Stimulated activated CD4-positive, alpha-beta T cell treated with anti-CD3 and anti-CD28 coated beads, Interleukin-1b, Interleukin-23, amount 100 ng/mL, for 1 hour (primary cell): ENCODE results near the gene MYF6.

Source experiments
- DNase-seq, 2 donors: peaks; one replicate each; pipeline ENCODE4 v3.0.0-alpha.2; 2020; ENCODE audit warnings: low read depth in 2 of 2

Gene MYF6

DNA sequence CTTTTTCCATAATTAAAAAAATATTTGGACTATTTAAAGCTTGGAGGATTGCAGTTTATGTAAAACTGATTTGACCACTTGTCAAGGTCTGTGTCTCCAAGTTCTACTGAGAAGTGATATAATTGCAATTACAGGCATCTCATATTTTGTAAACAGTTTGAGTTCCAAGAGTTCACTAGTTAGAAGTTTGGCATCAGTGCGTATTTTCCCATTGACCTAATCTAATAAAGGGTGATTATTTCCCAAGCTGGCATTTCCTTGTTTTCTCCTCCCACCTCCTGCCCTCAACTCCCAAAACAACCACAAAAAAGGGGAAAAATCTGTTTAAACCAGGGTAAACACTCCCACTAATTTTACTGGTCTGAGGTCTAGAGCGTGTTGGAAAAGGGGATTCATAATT, 3.0 kb upstream of the MYF6 start:
- DNase-seq, result no peak

DNA sequence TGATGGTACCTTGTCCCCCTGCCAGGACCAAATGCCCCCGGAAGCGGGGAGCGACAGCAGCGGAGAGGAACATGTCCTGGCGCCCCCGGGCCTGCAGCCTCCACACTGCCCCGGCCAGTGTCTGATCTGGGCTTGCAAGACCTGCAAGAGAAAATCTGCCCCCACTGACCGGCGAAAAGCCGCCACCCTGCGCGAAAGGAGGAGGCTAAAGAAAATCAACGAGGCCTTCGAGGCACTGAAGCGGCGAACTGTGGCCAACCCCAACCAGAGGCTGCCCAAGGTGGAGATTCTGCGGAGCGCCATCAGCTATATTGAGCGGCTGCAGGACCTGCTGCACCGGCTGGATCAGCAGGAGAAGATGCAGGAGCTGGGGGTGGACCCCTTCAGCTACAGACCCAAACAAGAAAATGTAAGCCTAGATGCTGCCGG, 410 bp downstream of the MYF6 start:
- DNase-seq, result no peak

DNA sequence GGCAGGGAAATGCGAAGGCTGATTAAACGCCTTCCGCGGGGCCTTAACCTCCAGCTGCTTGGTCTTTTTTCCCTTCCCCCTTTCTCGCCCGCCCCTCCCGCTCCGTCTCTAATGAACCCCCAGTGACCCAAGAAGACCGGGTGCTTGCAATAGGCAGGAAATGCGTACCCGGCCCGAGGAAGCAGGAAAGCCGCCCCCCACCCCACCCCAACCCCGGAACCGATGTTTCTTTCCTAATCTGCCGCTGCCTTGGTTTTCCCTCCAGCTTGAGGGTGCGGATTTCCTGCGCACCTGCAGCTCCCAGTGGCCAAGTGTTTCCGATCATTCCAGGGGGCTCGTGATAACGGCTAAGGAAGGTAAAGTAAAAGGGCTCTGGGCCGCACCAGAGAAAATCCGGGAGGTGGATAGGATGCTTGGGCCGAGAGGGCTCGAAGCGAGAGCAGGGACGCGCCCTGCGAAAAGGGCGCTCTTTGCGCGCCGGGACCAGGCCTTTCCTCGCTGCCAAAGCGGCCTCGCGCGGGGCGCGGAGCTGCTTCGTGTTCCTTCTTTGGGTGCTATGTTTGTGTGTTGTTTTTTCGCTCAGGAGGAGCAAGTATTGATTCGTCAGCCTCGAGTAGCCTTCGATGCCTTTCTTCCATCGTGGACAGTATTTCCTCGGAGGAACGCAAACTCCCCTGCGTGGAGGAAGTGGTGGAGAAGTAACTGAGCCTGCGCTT, 983 bp downstream of the MYF6 start:
- DNase-seq, result no peak

DNA sequence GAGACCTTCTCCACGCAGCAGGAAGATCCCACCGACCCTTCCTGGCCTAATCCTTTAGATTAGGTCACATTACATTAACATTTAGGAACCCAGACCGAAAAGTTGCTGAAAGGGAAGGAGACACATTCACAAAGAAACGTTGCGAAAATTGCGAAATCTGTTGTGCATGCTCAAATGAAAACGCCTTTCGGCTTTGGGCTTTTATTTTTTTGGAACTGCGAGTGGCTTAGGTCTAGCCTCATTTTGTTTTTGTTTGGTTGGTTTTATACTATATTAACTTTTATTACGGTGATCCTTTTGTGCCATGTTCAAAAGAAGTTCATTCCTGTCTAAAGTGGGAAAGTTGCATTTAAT, 1.5 kb downstream of the MYF6 start:
- no peak for DNase-seq

DNA sequence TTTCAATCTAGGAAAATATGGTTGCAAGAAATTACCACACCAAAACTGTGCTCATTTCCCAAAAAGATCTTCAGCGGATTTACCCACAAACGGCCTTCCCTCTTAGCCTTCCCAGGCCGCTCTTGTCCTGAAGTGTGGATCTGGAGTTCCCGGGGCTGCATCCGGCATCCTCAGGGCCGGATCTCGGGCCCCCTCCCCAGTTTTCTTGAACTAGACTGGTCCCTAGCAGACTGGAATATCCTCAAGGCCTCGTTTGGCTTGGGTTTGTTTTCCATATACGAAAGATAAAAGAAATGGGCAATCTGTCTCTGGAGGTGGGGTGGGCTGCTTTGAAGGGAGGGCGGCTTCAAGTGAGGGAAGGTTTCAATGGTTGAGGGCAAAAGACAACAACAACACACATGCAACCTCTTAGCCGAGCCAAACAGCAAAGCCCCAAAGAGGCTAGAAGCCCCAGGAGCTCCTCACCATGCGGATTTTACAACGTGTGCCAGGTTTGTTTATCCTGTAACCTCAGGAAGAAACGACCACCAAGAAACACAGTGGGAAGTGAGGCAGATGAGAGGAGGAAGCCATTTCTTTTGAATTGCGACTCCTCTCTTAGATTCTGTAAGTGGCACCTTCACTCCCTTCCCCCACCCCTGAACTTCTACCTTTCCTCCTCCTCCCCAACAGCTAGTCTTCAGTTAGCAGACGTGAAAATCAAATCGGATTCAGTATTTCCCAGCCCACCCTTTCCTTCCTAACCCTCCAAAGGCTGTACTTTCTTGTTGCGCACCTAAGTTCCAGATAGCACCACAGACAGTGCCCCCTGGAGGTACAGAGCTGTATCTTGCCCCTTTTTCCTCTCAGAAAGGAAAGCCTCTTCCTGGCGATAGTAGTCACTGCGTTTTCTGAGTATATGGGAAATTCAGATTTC, 2.6 kb downstream of the MYF6 start:
- DNase-seq, result no peak

DNA sequence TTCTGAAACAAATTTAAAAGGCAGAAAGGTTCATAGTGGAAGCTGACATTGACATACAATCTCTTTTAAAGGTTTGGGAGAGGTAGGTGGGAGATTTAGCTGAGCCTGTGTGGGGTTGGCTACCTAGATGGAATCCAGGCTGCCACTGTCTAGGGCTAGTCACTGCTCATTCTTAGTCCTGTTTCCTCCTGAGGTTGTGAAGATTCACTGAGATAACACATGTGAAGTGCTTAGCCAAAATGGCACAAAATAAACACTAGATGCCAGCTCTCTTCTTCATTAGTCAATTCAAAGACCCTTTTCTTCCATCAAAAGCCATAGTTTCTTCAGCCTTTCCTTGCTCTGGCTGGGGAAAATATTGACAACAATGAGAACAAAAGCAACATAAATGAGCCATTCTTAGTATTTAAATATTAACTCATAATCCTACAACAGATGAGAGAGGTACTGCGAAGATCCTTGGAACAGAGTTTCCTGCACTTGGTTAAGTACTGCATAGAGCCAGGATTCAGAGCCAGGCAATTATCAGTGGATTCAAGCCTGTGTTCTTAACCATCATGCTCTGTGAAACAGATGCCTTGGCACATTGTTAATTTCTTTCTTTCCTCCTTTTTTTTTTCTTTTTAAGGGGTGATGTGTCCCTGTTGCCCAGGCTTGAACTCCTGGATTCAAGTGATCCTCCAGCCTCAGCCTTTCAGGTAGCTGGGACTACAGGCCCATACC, 3.5 kb downstream of the MYF6 start:
- DNase-seq, result no peak

DNA sequence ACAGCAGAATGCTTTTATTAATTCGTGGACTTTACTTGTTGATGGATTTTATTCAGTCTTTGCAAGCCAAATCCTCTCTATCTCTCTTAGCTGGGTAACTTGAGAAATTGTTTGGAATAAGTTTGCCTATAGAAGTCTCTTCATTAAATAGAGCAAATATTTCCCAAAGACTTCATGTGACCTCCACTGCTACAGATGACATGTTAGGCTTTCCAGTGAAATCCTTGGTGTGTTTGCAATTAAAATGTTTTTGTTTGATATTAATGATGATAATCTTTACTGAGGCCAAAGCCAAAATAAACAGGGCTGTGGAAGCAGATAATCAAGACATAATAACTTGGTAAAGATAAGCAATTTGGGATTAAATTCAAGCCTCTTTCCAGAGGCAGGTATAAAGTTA, 4.4 kb downstream of the MYF6 start:
- no peak for DNase-seq

DNA sequence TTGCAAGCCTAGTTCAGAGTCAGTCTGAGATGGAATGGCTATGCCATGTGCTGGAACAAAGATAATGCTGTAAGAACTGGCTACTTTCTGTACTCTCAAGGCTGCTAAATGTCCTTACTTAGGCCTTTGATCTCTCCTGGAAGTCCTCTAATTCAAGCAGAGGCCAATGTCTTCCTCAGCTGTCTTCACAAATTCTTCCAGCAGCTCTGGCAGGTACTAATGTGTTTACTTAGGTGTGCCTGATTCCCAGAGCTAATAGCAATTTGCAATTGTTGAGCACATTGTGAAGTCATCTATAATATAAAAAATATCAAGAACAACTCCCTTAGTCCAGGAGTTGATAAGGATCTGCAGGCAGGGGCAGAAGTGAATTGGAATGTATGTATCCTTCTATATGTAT, 5.4 kb downstream of the MYF6 start:
- DNase-seq, result no peak

DNA sequence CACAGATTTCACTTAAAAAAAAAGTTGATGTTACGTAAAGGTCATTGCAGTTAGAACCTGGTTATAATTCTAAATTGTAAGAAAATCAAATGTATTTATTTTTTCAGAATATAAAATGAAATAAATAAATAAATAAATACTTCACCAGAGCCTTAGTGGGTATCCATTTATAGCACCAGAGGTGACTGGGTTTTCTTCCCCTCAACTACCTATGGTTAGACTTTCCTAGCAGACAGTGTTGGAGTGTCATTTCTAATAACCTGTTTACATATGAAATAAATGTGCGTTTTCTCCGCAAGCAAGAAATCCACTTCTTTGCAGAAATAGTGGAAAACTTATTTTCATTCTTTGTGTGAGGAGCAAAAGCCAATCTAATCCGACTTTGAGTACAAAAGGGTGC, 6.0 kb downstream of the MYF6 start:
- DNase-seq, result no peak

DNA sequence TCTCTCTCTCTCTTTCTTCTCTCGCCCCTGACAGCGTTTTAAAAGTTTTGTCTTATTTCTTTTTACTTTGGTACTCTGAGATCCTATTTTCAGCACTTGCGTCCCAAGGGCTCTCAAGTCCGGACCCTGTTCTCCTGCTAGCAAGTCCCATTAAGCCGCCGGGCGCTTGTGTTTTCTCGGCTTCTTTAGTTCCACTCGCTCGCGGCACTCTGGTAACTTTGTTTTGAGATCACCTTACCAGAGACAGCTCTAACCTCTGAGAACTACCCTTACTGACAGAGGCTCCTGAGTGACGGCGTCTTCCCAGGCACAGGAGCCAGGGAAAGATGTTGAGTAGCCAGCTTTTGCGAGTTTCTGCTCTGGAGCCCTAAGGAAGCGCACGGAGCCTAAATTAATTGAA, 6.6 kb downstream of the MYF6 start:
- no peak for DNase-seq

DNA sequence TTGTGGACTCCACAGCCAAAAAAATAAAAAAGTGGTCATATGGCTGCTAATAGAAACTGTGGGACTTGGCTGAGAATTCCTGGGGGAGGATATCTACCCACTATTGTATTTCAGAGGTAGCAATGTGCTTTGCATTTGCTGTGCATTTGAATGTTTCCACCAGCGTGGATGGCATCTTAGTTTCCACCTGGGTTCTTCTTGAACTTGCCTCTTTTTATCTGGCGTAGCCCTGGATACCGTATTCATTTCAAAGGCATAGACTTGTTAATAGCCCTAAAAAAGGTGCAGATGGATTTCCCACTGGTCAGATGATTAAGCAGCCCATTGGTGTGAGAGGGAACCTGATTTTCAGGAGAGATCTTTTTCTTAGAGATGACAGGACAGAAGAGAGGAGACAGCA, 7.4 kb downstream of the MYF6 start:
- no peak for DNase-seq

DNA sequence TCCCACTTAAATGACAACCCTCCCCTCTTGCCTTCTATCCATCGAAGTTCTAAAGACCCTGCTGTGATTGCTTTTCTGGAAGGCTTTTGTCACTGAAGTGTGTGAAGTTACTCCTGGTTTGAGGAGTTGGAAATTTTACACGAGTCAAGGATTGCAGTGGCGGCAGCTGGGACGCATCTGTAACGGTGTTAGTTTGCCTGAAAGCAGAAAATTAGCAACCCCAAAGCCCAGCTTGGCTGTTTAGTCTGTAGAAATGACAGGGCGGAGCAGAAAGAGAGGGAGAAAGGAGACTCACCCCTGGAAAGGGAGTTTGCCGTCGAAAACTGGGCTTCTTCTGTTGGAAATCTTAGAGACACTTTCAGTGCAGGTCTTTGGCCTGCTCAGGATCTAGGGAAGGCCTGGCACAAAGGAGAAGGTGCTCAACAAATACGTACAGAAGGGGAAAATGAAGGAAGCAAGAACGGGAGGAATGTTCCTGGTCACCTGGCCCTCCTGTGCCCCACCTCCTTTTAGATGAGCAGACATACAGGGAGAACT, 8.3 kb downstream of the MYF6 start:
- DNase-seq, result no peak

DNA sequence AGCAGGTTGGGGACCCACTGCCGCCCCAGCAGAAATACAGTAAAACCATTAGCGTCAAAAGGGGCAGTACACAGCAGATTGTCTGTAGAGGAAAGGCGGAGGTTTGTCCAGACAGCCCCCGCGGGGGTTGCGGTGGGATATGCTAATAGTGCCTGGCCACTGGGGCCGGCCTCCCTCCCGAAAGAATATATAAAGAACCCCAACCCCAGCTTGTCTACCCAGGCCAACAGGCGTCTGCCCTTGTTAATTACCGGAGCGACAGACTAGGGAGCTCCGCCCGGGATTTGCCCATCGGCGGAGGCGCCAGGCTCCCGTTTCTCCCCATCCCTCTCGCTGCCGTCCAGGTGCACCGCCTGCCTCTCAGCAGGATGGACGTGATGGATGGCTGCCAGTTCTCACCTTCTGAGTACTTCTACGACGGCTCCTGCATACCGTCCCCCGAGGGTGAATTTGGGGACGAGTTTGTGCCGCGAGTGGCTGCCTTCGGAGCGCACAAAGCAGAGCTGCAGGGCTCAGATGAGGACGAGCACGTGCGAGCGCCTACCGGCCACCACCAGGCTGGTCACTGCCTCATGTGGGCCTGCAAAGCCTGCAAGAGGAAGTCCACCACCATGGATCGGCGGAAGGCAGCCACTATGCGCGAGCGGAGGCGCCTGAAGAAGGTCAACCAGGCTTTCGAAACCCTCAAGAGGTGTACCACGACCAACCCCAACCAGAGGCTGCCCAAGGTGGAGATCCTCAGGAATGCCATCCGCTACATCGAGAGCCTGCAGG, 9.4 kb downstream of the MYF6 start, which contains the start of gene MYF5:
TSS of gene MYF5 (plus strand) at position 217 of the 774 bp plus-strand sequence. CDS start at position 369, 152 bp downstream.
- no peak for DNase-seq

DNA sequence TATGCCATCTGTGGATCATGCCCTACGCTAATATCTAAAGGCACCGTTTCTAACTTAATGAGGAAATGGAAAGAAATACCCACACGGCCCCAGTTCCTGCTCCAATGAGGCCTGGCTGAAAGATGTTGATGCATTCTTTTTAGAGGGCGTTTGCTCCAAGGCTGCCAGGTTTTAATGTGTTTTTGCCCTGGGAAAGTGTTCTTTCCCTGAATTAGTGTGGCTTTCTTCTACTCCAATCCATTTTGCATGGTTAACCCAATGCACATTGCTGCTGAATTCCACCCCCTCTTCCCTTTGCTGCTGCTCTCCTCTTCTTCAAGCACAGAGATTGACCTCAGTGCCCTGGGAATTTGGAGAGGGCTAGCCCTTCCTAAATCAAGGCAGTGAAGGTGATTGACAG, 10.4 kb downstream of the MYF6 start:
- no peak for DNase-seq

DNA sequence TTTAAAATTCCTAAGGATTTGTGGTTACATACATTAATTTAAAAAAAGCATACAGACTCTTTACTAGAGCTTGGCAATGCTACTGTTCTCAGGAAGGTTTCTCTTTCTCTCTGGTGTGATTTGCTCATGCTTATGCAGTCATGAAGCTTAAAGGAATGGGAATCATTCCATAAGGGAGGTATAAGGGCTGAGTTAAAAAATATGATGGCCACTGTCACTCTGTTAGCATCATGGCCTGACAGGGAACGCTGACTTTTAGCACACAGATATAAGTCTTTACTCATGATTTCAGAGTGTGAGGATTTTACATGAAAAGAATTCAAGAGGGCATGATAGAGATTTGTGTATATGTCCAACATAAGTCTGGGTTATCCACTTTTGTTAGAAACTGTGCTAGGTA, 13.1 kb downstream of the MYF6 start:
- DNase-seq, result no peak

DNA sequence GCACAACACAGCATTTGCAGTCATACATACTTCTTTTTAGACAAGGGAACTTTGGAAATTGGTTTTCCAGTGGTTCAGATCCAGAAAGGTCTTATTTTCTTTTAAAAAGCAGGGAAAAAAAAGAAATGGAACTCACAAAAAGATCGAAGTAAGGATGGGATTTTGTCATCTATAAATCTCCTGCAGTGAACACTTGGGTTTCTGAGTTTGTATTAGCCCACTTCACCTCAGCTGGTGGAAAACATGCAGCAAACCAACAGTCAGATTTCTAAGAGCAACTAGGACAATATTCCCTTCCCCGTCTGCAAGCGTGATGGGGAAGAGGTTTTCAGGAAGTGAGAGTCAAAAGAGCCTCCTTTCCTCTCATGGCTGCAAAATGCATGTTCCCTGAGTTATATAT, 13.9 kb downstream of the MYF6 start:
- no peak for DNase-seq

DNA sequence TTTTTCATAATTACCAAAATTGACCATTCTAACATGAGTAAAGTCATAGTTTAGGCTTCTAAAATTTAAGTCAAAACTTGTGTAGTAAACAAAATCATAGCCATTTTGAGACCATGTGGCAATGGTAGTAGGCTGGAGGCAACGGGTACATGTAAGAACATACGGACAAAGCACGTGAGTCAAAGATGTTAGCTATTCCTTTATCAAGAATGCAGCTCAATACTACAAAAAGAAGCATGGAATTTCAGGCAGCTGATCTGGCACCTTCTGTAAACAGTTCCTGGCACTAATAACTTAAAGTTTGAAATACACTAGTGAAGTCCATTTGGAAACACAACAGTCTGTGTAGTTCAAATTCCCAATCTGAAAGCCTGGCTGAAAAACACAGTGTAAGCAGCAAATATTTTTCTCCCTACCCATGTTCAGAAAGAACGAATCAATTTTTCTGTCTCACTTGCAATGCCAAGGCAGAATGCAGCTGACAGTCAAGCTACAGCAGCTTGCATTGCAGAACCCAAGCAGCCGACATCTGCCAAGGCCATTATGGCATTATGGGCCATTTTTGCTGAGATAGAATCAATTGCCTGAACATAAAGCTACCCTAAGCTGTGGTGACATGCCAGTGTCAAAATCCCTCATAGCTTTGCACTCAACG, 38.5 kb downstream of the MYF6 start:
- DNase-seq, result no peak

DNA sequence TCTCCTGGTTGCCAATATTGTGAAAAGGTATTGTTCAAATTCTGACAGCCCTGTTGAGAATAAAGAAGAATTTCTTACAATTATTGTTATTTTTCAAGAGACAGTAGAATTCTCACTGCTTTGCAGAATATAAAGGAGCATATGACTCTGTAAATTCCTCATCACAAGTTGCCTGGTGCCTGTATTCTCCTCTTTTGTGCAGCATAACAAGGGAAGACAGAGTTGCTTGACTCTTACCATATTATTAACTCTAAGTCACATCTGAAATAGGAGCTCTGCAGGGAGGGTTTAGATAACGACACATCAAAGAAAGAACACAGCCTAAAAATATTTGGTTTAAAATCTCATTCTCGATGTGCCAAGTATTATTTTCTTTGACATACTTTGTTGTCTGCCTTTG, 40.4 kb downstream of the MYF6 start:
- no peak for DNase-seq

DNA sequence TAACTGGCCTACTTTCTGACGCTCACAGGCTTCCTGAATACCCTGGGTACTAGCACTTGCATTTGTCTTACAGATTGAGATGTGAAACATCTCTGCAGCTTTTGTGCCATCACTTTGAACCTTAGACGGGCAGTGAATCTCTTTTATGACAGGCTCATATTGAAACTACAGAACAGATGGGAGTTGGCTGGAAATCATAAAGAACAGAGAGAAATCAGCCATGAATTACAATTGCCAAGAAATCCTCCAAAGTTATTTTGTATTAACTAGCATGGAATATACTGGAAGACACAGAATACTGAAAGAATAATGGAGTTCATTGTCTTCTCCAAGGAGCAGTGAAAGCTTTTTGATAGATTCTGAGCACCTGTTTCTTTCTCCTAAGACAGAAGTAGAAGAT, 42.0 kb downstream of the MYF6 start:
- DNase-seq, result no peak

DNA sequence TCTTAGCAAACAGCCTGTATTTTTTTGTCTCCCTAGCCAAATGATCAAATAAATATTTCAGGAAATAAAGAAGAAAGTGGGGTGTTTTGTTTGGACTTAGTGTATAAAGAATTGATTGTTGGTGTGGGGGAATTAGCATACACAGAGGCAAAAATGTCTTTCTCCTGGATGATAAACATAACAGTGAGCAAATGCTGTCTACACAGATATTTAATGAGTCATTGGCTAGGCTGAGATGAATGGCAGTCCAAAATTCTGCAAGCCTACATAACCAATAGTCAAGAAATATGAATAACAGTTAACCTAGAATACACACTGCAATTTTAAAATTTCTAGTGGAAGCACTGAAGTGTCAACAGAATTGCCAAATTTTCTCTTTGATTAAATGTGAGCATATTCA, 45.0 kb downstream of the MYF6 start:
- DNase-seq, result no peak

DNA sequence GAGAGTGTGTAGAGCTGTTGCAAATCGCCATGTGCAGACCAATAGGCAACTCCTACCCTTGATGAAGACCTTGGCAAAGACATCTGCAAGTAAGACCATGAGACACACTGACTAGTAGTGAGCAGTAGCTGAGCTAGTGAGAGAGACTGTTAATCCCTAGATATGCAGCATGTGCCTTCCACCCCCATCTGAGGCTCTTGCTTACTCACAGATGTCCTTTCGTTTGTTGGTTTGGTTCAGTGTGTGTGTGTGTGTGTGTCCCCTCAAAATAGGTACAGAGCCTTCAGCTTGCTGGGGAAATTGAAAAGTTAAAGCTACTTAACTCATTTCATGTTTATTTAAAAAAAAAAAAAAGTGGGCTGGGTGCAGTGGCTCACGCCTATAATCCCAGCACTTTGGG, 46.8 kb downstream of the MYF6 start:
- no peak for DNase-seq
